GM23248 (cell line): ENCODE data around the gene CFAP74.

Source experiments
- EZH2 ChIP-seq: fragments of 200-600 bp; sonication (generic); IDR thresholded peaks from 2 replicates; pipeline ENCODE4 v1.6.1; 2018; ENCODE audit warnings: antibody characterized with exemption, mild to moderate bottlenecking; ENCODE audit not compliant: insufficient read depth, poor library complexity, severe bottlenecking
- EZH2phosphoT487 ChIP-seq: fragments of 200-600 bp; sonication (generic); IDR thresholded peaks from 2 replicates; pipeline ENCODE4 v1.6.1; 2018; ENCODE audit warnings: antibody characterized with exemption, moderate library complexity, mild to moderate bottlenecking, low read depth; ENCODE audit not compliant: insufficient read depth

DNA sequence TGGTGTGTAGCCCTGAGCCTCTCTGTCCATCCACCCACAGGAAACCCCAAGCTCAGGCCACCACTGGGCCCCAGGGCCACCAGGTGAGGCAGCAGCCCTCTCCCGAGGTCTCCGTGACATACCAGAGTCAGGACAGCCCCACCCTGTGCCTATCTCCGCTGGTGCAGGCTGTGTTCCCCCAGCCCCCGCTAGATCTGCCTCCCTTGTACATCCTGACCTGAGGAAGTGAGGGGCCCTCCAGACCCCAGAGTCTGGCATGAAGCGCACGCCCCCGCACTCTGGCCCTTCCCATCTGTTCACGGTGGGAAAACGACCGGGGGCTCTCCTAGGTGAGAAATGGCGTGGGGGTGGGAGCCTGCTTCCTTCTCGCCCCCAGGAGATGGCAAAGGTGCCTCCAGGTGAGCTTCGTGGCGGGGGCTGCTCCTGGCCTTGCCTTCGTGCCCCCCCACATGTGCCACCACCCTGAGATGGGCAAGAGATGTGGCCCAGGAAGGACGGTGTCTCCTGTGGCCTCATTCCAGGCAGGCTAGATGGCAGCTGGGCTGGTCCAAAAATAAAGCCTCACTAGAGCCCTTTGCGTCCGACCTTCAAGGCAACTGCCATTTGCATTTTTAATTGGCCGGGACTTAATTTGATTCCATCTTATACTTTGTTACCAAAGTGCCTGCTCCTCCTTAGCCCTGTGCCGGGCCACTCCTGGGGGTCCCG lies 18.6 kb upstream of the CFAP74 start:
- no peak for TF ChIP-seq EZH2
- no peak for TF ChIP-seq EZH2phosphoT487
